Measurements from ENCODE around the gene KLHDC4. TPM values are rescaled to one million over a fixed set of nuclear protein-coding genes. Genes with fewer than 3 reads are reported as not detected.

Gene KLHDC4
- total and polyA plus RNA-seq, 7 experiments from 2014 or later = 20.0 to 110 (median 83.0) TPM

- Histone ChIP-seq H3K27ac (ENCODE audit: low read depth, low read length) (no peak overlapping the region), H3K9me3 (ENCODE audit: control insufficient read depth in 2 of 3, low read length in 3 of 3) (no peaks in the 10 kb centered on the region), H3K36me3 (ENCODE audit: control insufficient read depth in 2 of 3, insufficient read depth in 3 of 3, low read length in 3 of 3) (peaks cover 0 to 19% (median 0%) of the 10 kb centered on the region in 3 experiments), H3K4me3 (ENCODE audit: low read length) (no peak overlapping the region), H3K27me3 (ENCODE audit: control insufficient read depth in 2 of 2, insufficient read depth in 2 of 2, low read length in 2 of 2) (no peaks in the 10 kb centered on the region), H3K4me1 (ENCODE audit: control insufficient read depth in 2 of 2, insufficient read depth in 2 of 2, low read length in 2 of 2) (peaks cover 9 to 10% of the 10 kb centered on the region in 2 donors)
- ATAC-seq (no peak), DNase-seq (no peak)
- CTCF ChIA-PET = no interaction called here
- intact Hi-C loops (cut with micrococcal nuclease) = no loop called here
- Mint-ChIP-seq H3K27ac (peak overlapping the region in 1 of 9 donors; percentile 22), H3K36me3 (peaks cover 0 to 5% (median 2%) of the 10 kb centered on the region in 5 donors), H3K9me3 (no peaks in the 10 kb centered on the region), H3K27me3 (no peaks in the 10 kb centered on the region), H3K4me1 (peaks cover 6 to 28% (median 23%) of the 10 kb centered on the region in 7 donors), H3K4me3 (no peak overlapping the region)
- POLR2A ChIA-PET = no interaction called here
These were observed 69.1 kb downstream of the KLHDC4 start for GRCh38 chr16:87696726-87697125.

- no peaks in the 10 kb centered on the region for H3K9me3 Mint-ChIP-seq
These were observed 70.3 kb downstream of the KLHDC4 start for GRCh38 chr16:87695534-87695933.

DNA sequence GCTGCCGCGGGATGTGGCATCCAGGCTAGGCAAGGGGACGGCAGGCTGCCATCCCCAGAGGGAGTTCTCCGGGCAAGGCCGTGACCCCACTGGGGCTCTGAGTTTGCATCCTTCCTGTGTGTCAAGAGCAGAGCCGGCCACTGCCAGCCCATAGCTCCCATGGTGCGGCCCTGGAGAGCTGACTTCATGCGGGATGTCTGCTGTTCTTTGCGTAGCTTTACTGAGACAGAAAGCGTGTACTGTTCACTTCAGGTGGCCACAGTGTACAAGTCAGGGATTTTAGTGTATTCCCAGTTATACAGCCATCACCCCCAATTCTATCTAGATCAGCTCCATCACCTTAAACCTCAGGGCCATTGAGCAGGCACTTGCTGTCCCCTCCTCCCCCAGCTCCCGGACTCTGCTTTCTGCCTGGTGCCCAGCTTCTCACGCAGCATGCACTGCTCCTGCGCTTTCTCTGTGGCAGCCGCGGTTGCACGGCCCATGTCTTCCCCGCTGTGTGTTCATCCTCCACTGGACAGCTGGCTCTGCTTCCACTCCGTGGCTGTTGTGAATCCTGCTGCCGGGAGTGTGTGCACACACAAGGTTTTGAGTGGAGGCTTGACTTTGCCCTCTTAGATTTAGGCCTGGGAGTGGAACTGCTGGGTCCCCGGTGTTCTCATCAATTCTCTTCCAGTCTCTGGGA lies 71.2 kb downstream of the KLHDC4 start:
- H3K4me3 Mint-ChIP-seq = no peak overlapping the region
- peaks cover 0 to 9% of the 10 kb centered on the region in 2 donors for H3K4me1 ChIP-seq (ENCODE audit: control insufficient read depth in 2 of 2, insufficient read depth in 2 of 2, low read length in 2 of 2)
- CTCF ChIA-PET = no interaction called here
- DNase-seq (no peak), ATAC-seq (no peak)
- no peaks in the 10 kb centered on the region for H3K27me3 Mint-ChIP-seq
- H3K27ac Mint-ChIP-seq = peak overlapping the region in 2 of 9 donors; percentile 25 to 38
- no peaks in the 10 kb centered on the region for H3K9me3 ChIP-seq (ENCODE audit: control insufficient read depth in 2 of 3, low read length in 3 of 3)
- peaks cover 0 to 19% (median 0%) of the 10 kb centered on the region in 3 experiments for H3K36me3 ChIP-seq (ENCODE audit: control insufficient read depth in 2 of 3, insufficient read depth in 3 of 3, low read length in 3 of 3)
- POLR2A ChIA-PET = no interaction called here
- H3K27ac ChIP-seq (ENCODE audit: low read depth, low read length) = no peak overlapping the region
- no peaks in the 10 kb centered on the region for H3K27me3 ChIP-seq (ENCODE audit: control insufficient read depth in 2 of 2, insufficient read depth in 2 of 2, low read length in 2 of 2)
- H3K9me3 Mint-ChIP-seq = no peaks in the 10 kb centered on the region
- peaks cover 1 to 11% (median 7%) of the 10 kb centered on the region in 7 donors for H3K4me1 Mint-ChIP-seq
- intact Hi-C loops (cut with micrococcal nuclease) = no loop called here
- H3K36me3 Mint-ChIP-seq = peaks cover 0 to 5% (median 0%) of the 10 kb centered on the region in 5 donors
- no peak overlapping the region for H3K4me3 ChIP-seq (ENCODE audit: low read length)

More at GRCh38 chr16:87695534-87695933, 70.3 kb downstream of the KLHDC4 start:
- Histone ChIP-seq H3K4me3 (ENCODE audit: low read length) (no peak overlapping the region), H3K36me3 (ENCODE audit: control insufficient read depth in 2 of 3, insufficient read depth in 3 of 3, low read length in 3 of 3) (peaks cover 0 to 19% (median 0%) of the 10 kb centered on the region in 3 experiments), H3K9me3 (ENCODE audit: control insufficient read depth in 2 of 3, low read length in 3 of 3) (no peaks in the 10 kb centered on the region), H3K27ac (ENCODE audit: low read depth, low read length) (no peak overlapping the region), H3K4me1 (ENCODE audit: control insufficient read depth in 2 of 2, insufficient read depth in 2 of 2, low read length in 2 of 2) (peaks cover 0 to 9% of the 10 kb centered on the region in 2 donors), H3K27me3 (ENCODE audit: control insufficient read depth in 2 of 2, insufficient read depth in 2 of 2, low read length in 2 of 2) (no peaks in the 10 kb centered on the region)
- peaks cover 0 to 5% (median 2%) of the 10 kb centered on the region in 5 donors for H3K36me3 Mint-ChIP-seq
- no peaks in the 10 kb centered on the region for H3K27me3 Mint-ChIP-seq
- DNase-seq (no peak), ATAC-seq (no peak)
- intact Hi-C loops (cut with micrococcal nuclease) = no loop called here
- H3K4me1 Mint-ChIP-seq = peaks cover 3 to 18% (median 14%) of the 10 kb centered on the region in 7 donors
- ChIA-PET POLR2A (no interaction called here), CTCF (no interaction called here)
- H3K4me3 Mint-ChIP-seq = no peak overlapping the region
- peak overlapping the region in 1 of 9 donors; percentile 65 for H3K27ac Mint-ChIP-seq

DNA sequence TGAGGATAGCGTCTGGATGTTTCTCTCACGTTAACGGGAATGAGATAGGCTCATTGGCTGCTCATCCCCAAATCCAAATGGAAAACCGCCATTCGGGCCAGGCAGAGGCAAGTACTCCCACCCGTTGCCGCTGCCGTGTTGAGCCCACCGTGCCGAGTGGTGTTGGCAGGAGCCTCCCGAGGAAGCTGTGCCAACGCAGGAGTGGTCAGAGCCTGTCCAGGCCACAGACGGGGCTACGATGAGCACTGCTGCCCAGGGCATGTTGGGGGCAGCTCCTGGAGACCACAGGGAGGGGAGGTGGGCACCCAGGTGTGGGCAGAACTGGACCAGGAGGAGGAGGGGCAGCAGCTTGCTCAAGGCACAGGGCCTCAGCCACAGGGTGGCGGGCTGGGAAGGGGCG lies 72.0 kb downstream of the KLHDC4 start:
- Histone ChIP-seq H3K36me3 (ENCODE audit: control insufficient read depth in 2 of 3, insufficient read depth in 3 of 3, low read length in 3 of 3) (peaks cover 0 to 19% (median 0%) of the 10 kb centered on the region in 3 experiments), H3K4me1 (ENCODE audit: control insufficient read depth in 2 of 2, insufficient read depth in 2 of 2, low read length in 2 of 2) (peaks cover 0 to 9% of the 10 kb centered on the region in 2 donors), H3K27me3 (ENCODE audit: control insufficient read depth in 2 of 2, insufficient read depth in 2 of 2, low read length in 2 of 2) (no peaks in the 10 kb centered on the region), H3K9me3 (ENCODE audit: control insufficient read depth in 2 of 3, low read length in 3 of 3) (no peaks in the 10 kb centered on the region), H3K27ac (ENCODE audit: low read depth, low read length) (no peak overlapping the region), H3K4me3 (ENCODE audit: low read length) (no peak overlapping the region)
- no peak for ATAC-seq
- H3K4me3 Mint-ChIP-seq = no peak overlapping the region
- peaks cover 0 to 8% (median 6%) of the 10 kb centered on the region in 7 donors for H3K4me1 Mint-ChIP-seq
- intact Hi-C loops (cut with micrococcal nuclease) = no loop called here
- DNase-seq = no peak
- H3K36me3 Mint-ChIP-seq = peaks cover 0 to 5% (median 0%) of the 10 kb centered on the region in 5 donors
- ChIA-PET CTCF (no interaction called here), POLR2A (no interaction called here)
- H3K9me3 Mint-ChIP-seq = no peaks in the 10 kb centered on the region
- no peak overlapping the region for H3K27ac Mint-ChIP-seq
- no peaks in the 10 kb centered on the region for H3K27me3 Mint-ChIP-seq

DNA sequence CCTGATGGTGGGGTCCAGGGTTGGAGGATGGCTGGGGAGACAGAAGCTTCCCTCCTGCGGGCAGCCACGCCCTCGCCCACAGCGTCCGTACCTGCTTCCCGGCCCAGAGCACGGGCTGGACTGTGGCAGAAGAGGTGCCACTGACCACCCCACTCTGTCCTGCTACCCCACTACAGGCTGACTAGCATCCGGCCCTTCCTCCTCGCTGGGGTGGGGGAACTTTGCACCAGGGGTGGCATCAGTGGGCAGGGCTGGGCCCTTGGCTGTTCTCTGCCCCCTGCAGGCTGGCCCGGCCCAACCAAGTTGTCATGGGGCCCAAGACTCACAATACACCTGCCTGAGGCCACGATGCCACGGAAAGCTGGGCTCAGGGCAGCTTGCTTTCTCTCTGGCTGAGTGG lies 73.0 kb downstream of the KLHDC4 start:
- Histone ChIP-seq H3K4me1 (ENCODE audit: control insufficient read depth in 2 of 2, insufficient read depth in 2 of 2, low read length in 2 of 2) (no peaks in the 10 kb centered on the region), H3K4me3 (ENCODE audit: low read length) (no peak overlapping the region), H3K27ac (ENCODE audit: low read depth, low read length) (no peak overlapping the region), H3K27me3 (ENCODE audit: control insufficient read depth in 2 of 2, insufficient read depth in 2 of 2, low read length in 2 of 2) (no peaks in the 10 kb centered on the region), H3K9me3 (ENCODE audit: control insufficient read depth in 2 of 3, low read length in 3 of 3) (no peaks in the 10 kb centered on the region), H3K36me3 (ENCODE audit: control insufficient read depth in 2 of 3, insufficient read depth in 3 of 3, low read length in 3 of 3) (peaks cover 0 to 19% (median 0%) of the 10 kb centered on the region in 3 experiments)
- no peaks in the 10 kb centered on the region for H3K27me3 Mint-ChIP-seq
- CTCF ChIA-PET = interaction anchor here (0.5 kb wide), 1 partner anchor 20 kb away, joined by 3 read pairs; no protein-coding TSS in a partner anchor
- ATAC-seq (no peak), DNase-seq (no peak)
- H3K4me1 Mint-ChIP-seq = peaks cover 0 to 2% (median 0%) of the 10 kb centered on the region in 7 donors
- H3K9me3 Mint-ChIP-seq = no peaks in the 10 kb centered on the region
- no peak overlapping the region for H3K27ac Mint-ChIP-seq
- H3K4me3 Mint-ChIP-seq = no peak overlapping the region
- intact Hi-C loops (cut with micrococcal nuclease) = no loop called here
- peaks cover 0 to 5% (median 0%) of the 10 kb centered on the region in 5 donors for H3K36me3 Mint-ChIP-seq
- POLR2A ChIA-PET = no interaction called here

GRCh38 chr16:87692176-87692575 lies 73.6 kb downstream of the KLHDC4 start:
- Mint-ChIP-seq H3K36me3 (peaks cover 0 to 5% (median 0%) of the 10 kb centered on the region in 5 donors), H3K4me1 (peaks cover 0 to 2% (median 0%) of the 10 kb centered on the region in 7 donors), H3K27me3 (no peaks in the 10 kb centered on the region), H3K27ac (no peak overlapping the region), H3K4me3 (no peak overlapping the region), H3K9me3 (no peaks in the 10 kb centered on the region)
- Histone ChIP-seq H3K4me1 (ENCODE audit: control insufficient read depth in 2 of 2, insufficient read depth in 2 of 2, low read length in 2 of 2) (no peaks in the 10 kb centered on the region), H3K27ac (ENCODE audit: low read depth, low read length) (no peak overlapping the region), H3K9me3 (ENCODE audit: control insufficient read depth in 2 of 3, low read length in 3 of 3) (no peaks in the 10 kb centered on the region), H3K36me3 (ENCODE audit: control insufficient read depth in 2 of 3, insufficient read depth in 3 of 3, low read length in 3 of 3) (peaks cover 0 to 19% (median 0%) of the 10 kb centered on the region in 3 experiments), H3K4me3 (ENCODE audit: low read length) (no peak overlapping the region), H3K27me3 (ENCODE audit: control insufficient read depth in 2 of 2, insufficient read depth in 2 of 2, low read length in 2 of 2) (no peaks in the 10 kb centered on the region)
- CTCF ChIA-PET = no interaction called here
- DNase-seq = no peak
- POLR2A ChIA-PET = no interaction called here
- intact Hi-C loops (cut with micrococcal nuclease) = no loop called here
- no peak for ATAC-seq

GRCh38 chr16:87691686-87692079 lies 74.1 kb downstream of the KLHDC4 start:
- DNase-seq = no peak
- Histone ChIP-seq H3K27ac (ENCODE audit: low read depth, low read length) (no peak overlapping the region), H3K36me3 (ENCODE audit: control insufficient read depth in 2 of 3, insufficient read depth in 3 of 3, low read length in 3 of 3) (peaks cover 0 to 19% (median 0%) of the 10 kb centered on the region in 3 experiments), H3K4me1 (ENCODE audit: control insufficient read depth in 2 of 2, insufficient read depth in 2 of 2, low read length in 2 of 2) (no peaks in the 10 kb centered on the region), H3K4me3 (ENCODE audit: low read length) (no peak overlapping the region), H3K9me3 (ENCODE audit: control insufficient read depth in 2 of 3, low read length in 3 of 3) (no peaks in the 10 kb centered on the region), H3K27me3 (ENCODE audit: control insufficient read depth in 2 of 2, insufficient read depth in 2 of 2, low read length in 2 of 2) (no peaks in the 10 kb centered on the region)
- Mint-ChIP-seq H3K4me3 (no peak overlapping the region), H3K27ac (no peak overlapping the region), H3K27me3 (no peaks in the 10 kb centered on the region), H3K36me3 (peaks cover 0 to 4% (median 0%) of the 10 kb centered on the region in 5 donors), H3K9me3 (no peaks in the 10 kb centered on the region), H3K4me1 (peaks cover 0 to 2% (median 0%) of the 10 kb centered on the region in 7 donors)
- intact Hi-C loops (cut with micrococcal nuclease) = no loop called here
- CTCF ChIA-PET = no interaction called here
- no peak for ATAC-seq
- POLR2A ChIA-PET = no interaction called here
